Mesenchymal stem cell (in vitro differentiated cells and primary cell): ENCODE measurements around the gene ZFYVE21.
A peak's percentile ranks its signal among the peaks of the same experiment; 100 is the strongest.

Experiments used
- DNase-seq: peaks from one replicate; pipeline ENCODE4 v3.0.0-alpha.2; 2013
- H2AFZ ChIP-seq: one replicate; pipeline ENCODE4 v1.6.1; 2013; ENCODE audit warnings: low read depth, mild to moderate bottlenecking, control low read depth, inconsistent platforms, low read length, moderate library complexity
- H2AK5ac ChIP-seq: 2 replicates; pipeline ENCODE4 v1.6.1; 2013; ENCODE audit warnings: low read length, moderate library complexity, mild to moderate bottlenecking, inconsistent platforms; ENCODE audit not compliant: severe bottlenecking
- H2BK120ac ChIP-seq: one replicate; pipeline ENCODE4 v1.6.1; 2013; ENCODE audit warnings: low read depth, mild to moderate bottlenecking, inconsistent platforms, low read length, moderate library complexity
- H2BK12ac ChIP-seq, 2 experiments: one replicate each; pipeline ENCODE4 v1.6.1; 2013; ENCODE audit warnings: inconsistent platforms in 2 of 2, low read length in 2 of 2, mild to moderate bottlenecking in 2 of 2, moderate library complexity in 2 of 2, control low read depth in 1 of 2
- H2BK15ac ChIP-seq: one replicate; pipeline ENCODE4 v1.6.1; 2013; ENCODE audit warnings: mild to moderate bottlenecking, low read depth, inconsistent platforms; ENCODE audit not compliant: poor library complexity, severe bottlenecking
- H2BK5ac ChIP-seq: 2 replicates; pipeline ENCODE4 v1.6.1; 2013; ENCODE audit warnings: low read depth, mild to moderate bottlenecking, low read length, control low read depth, inconsistent platforms; ENCODE audit not compliant: poor library complexity, severe bottlenecking
- H3K14ac ChIP-seq, 2 experiments: one replicate each; pipeline ENCODE4 v1.6.1; 2013; ENCODE audit warnings: inconsistent platforms in 2 of 2, low read length in 2 of 2, control low read depth in 1 of 2, mild to moderate bottlenecking in 1 of 2, moderate library complexity in 1 of 2
- H3K18ac ChIP-seq, 2 experiments: one replicate each; pipeline ENCODE4 v1.6.1; 2013; ENCODE audit warnings: inconsistent platforms in 2 of 2, low read length in 2 of 2, control low read depth in 1 of 2, low read depth in 1 of 2, mild to moderate bottlenecking in 1 of 2
- H3K23ac ChIP-seq, 2 experiments: one replicate each; pipeline ENCODE4 v1.6.1; 2013; ENCODE audit warnings: inconsistent platforms in 2 of 2, low read length in 2 of 2, mild to moderate bottlenecking in 2 of 2, moderate library complexity in 2 of 2, control low read depth in 1 of 2
- H3K27ac ChIP-seq: 2 replicates; pipeline ENCODE4 v1.5.1; 2013; ENCODE audit warnings: mild to moderate bottlenecking, moderate library complexity, low read length, control low read depth, inconsistent platforms; ENCODE audit not compliant: poor library complexity, severe bottlenecking
- H3K27me3 ChIP-seq, 2 experiments: 2 replicates each; pipeline versions ENCODE4 v1.6.1 to v1.7.0; 2013; ENCODE audit warnings: low read length in 2 of 2, mild to moderate bottlenecking in 2 of 2, moderate library complexity in 2 of 2, control low read depth in 1 of 2, inconsistent platforms in 1 of 2; ENCODE audit not compliant: control insufficient read depth in 1 of 2, insufficient read depth in 1 of 2
- H3K36me3 ChIP-seq, 2 experiments: 2 replicates each; pipeline versions ENCODE4 v1.6.1 to v1.7.0; 2013; ENCODE audit warnings: low read length in 2 of 2, control low read depth in 1 of 2, inconsistent platforms in 1 of 2, low read depth in 1 of 2, mild to moderate bottlenecking in 1 of 2; ENCODE audit not compliant: insufficient read depth in 2 of 2, control insufficient read depth in 1 of 2
- H3K4ac ChIP-seq, 2 experiments: one replicate each; pipeline ENCODE4 v1.6.1; 2013; ENCODE audit warnings: inconsistent platforms in 2 of 2, low read length in 2 of 2, mild to moderate bottlenecking in 2 of 2, moderate library complexity in 2 of 2, control low read depth in 1 of 2, low read depth in 1 of 2
- H3K4me1 ChIP-seq: 2 replicates; pipeline ENCODE4 v1.6.1; 2013; ENCODE audit warnings: low read depth, low read length, control low read depth; ENCODE audit not compliant: control insufficient read depth, insufficient read depth
- H3K4me2 ChIP-seq: 2 replicates; pipeline ENCODE4 v1.6.1; 2013; ENCODE audit warnings: low read length, mild to moderate bottlenecking, inconsistent platforms; ENCODE audit not compliant: poor library complexity, severe bottlenecking
- H3K4me3 ChIP-seq, 2 experiments: 2 replicates each; pipeline versions ENCODE4 v1.5.1 to v1.7.0; 2013; ENCODE audit warnings: low read length in 2 of 2, mild to moderate bottlenecking in 2 of 2, control low read depth in 1 of 2, low read depth in 1 of 2; ENCODE audit not compliant: insufficient read depth in 1 of 2
- H3K79me1 ChIP-seq: replicated peaks from 2 replicates; pipeline ENCODE4 v1.6.1; 2013; ENCODE audit warnings: mild to moderate bottlenecking, control low read depth, low read length, inconsistent platforms; ENCODE audit not compliant: poor library complexity, severe bottlenecking
- H3K9ac ChIP-seq: 2 replicates; pipeline ENCODE4 v1.7.0; 2013; ENCODE audit warnings: mild to moderate bottlenecking, low read length, moderate library complexity
- H3K9me3 ChIP-seq: 2 replicates; pipeline ENCODE4 v1.7.0; 2013; ENCODE audit warnings: mild to moderate bottlenecking, low read length; ENCODE audit not compliant: control insufficient read depth
- H4K8ac ChIP-seq: one replicate; pipeline ENCODE4 v1.6.1; 2013; ENCODE audit warnings: inconsistent platforms, mild to moderate bottlenecking, low read length, moderate library complexity
- H4K91ac ChIP-seq: one replicate; pipeline ENCODE4 v1.6.1; 2013; ENCODE audit warnings: mild to moderate bottlenecking, low read length, inconsistent platforms
- WGBS: methylation state at CpG from one replicate; pipeline ENCODE4 v1.1.7; 2013; ENCODE audit warnings: mixed read lengths; 5-methylcytosine and 5-hydroxymethylcytosine counted together

The ZFYVE21 gene

GRCh38 chr14:103671911-103672310, 43.7 kb upstream of the ZFYVE21 start:
- H3K4me3 ChIP-seq: no peak overlapping the region
- no peak overlapping the region for H3K23ac ChIP-seq
- H2AFZ ChIP-seq: no peak overlapping the region
- no peak overlapping the region for H3K14ac ChIP-seq
- H4K91ac ChIP-seq: no peak overlapping the region
- no peak for DNase-seq
- no peak overlapping the region for H2AK5ac ChIP-seq
- H3K79me1 ChIP-seq: peaks cover 32% of the 10 kb centered on the region
- no peaks in the 10 kb centered on the region for H3K9me3 ChIP-seq
- peaks cover 48 to 91% of the 10 kb centered on the region in 2 experiments for H3K36me3 ChIP-seq
- no peak overlapping the region for H3K18ac ChIP-seq
- no peak overlapping the region for H2BK5ac ChIP-seq
- WGBS: 87% methylated on average over 4 of the region's 4 CpGs
- no peak overlapping the region for H3K27ac ChIP-seq
- no peak overlapping the region for H3K4ac ChIP-seq
- no peak overlapping the region for H2BK120ac ChIP-seq
- no peak overlapping the region for H3K4me2 ChIP-seq
- no peak overlapping the region for H2BK12ac ChIP-seq
- no peak overlapping the region for H3K9ac ChIP-seq
- no peak overlapping the region for H2BK15ac ChIP-seq
- H3K4me1 ChIP-seq: no peaks in the 10 kb centered on the region
- no peaks in the 10 kb centered on the region for H3K27me3 ChIP-seq
- H4K8ac ChIP-seq: no peak overlapping the region

DNA sequence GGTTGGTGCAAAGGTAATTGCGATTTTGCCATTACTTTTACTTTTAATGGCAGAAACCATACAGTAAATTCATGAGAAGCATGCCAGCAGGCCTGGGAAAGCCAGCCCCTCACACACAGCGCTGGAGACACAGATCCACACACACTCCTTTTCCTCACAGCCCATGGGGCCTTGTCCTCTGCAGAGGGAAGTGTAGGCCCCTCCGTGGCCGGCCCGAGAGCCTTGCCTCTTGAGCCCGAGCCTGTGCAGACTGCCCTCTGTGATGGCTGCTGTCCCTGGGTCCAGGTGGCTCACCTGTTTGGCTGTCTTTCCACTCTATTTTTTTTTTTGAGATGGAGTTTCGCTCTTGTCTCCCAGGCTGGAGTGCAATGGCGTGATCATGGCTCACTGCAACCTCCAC, 39.7 kb upstream of the ZFYVE21 start:
- Histone ChIP-seq H3K36me3 (peaks cover 57 to 99% of the 10 kb centered on the region in 2 experiments), H3K14ac (no peak overlapping the region), H2AFZ (no peak overlapping the region), H3K9me3 (no peaks in the 10 kb centered on the region), H3K79me1 (peaks cover 24% of the 10 kb centered on the region), H3K27ac (no peak overlapping the region), H3K23ac (no peak overlapping the region), H3K18ac (no peak overlapping the region), H2BK12ac (no peak overlapping the region), H2BK120ac (no peak overlapping the region), H2AK5ac (no peak overlapping the region), H3K4me1 (no peaks in the 10 kb centered on the region), H3K4ac (no peak overlapping the region), H3K4me2 (no peak overlapping the region), H4K8ac (no peak overlapping the region), H3K9ac (no peak overlapping the region), H2BK5ac (no peak overlapping the region), H3K4me3 (no peak overlapping the region), H2BK15ac (no peak overlapping the region), H4K91ac (no peak overlapping the region), H3K27me3 (no peaks in the 10 kb centered on the region)
- 97% methylated on average over 8 of the region's 8 CpGs for WGBS
- no peak for DNase-seq

GRCh38 chr14:103676881-103677675, 38.5 kb upstream of the ZFYVE21 start:
- no peak overlapping the region for H3K23ac ChIP-seq
- H3K27ac ChIP-seq: no peak overlapping the region
- H3K36me3 ChIP-seq: peaks cover 60 to 98% of the 10 kb centered on the region in 2 experiments
- DNase-seq: no peak
- no peak overlapping the region for H2BK12ac ChIP-seq
- no peak overlapping the region for H3K9ac ChIP-seq
- H3K79me1 ChIP-seq: peaks cover 28% of the 10 kb centered on the region
- no peak overlapping the region for H2AFZ ChIP-seq
- peak overlapping the region in 1 of 2 experiments; percentile 9 for H3K4ac ChIP-seq
- no peak overlapping the region for H3K14ac ChIP-seq
- H3K4me1 ChIP-seq: no peaks in the 10 kb centered on the region
- no peaks in the 10 kb centered on the region for H3K9me3 ChIP-seq
- no peaks in the 10 kb centered on the region for H3K27me3 ChIP-seq
- H4K91ac ChIP-seq: peak overlapping the region; percentile 53
- H2BK120ac ChIP-seq: no peak overlapping the region
- H4K8ac ChIP-seq: peak overlapping the region; percentile 66
- no peak overlapping the region for H3K18ac ChIP-seq
- no peak overlapping the region for H2AK5ac ChIP-seq
- WGBS: 54% methylated on average over 15 of the region's 16 CpGs
- no peak overlapping the region for H2BK15ac ChIP-seq
- no peak overlapping the region for H2BK5ac ChIP-seq
- no peak overlapping the region for H3K4me2 ChIP-seq
- no peak overlapping the region for H3K4me3 ChIP-seq

DNA sequence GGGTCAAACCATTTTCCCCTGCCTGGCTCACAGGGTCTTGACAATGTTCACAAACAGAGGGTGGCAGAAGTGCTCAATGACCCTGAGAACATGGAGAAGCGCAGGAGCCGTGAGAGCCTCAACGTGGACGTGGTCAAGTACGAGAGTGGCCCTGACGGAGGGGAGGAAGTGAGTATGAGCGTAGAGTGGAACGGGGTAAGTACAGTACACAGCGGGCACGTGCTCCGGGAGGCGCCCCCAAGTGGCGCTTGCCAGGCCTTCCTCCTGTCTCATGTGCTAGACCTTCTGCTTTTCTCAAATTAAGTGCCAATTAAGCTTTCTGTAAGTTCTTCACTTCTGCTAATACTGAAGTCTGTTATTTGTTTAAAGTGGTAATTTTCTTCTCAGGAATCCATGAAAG, 36.3 kb upstream of the ZFYVE21 start:
- DNase-seq: peak; percentile 28
- Histone ChIP-seq H3K79me1 (peaks cover 27% of the 10 kb centered on the region), H2BK12ac (no peak overlapping the region), H2BK15ac (no peak overlapping the region), H3K27me3 (no peaks in the 10 kb centered on the region), H3K23ac (no peak overlapping the region), H3K18ac (no peak overlapping the region), H2BK120ac (no peak overlapping the region), H3K4ac (no peak overlapping the region), H3K4me1 (no peaks in the 10 kb centered on the region), H3K14ac (no peak overlapping the region), H4K8ac (no peak overlapping the region), H3K27ac (no peak overlapping the region), H3K4me3 (no peak overlapping the region), H2AK5ac (no peak overlapping the region), H4K91ac (no peak overlapping the region), H3K9ac (no peak overlapping the region), H3K4me2 (no peak overlapping the region), H2AFZ (no peak overlapping the region), H3K36me3 (peaks cover 73 to 98% of the 10 kb centered on the region in 2 experiments), H3K9me3 (no peaks in the 10 kb centered on the region), H2BK5ac (no peak overlapping the region)
- WGBS: 90% methylated on average over 7 of the region's 13 CpGs
